Colon (tissue), 2 donors: ENCODE results near the gene TTYH1.
"Not testable (repeated sequence)": the region's sequence is repeated elsewhere in the genome, so short reads cannot be mapped to it uniquely, and the experiment has no call there.

ENCODE experiments used
- FAIRE-seq: peaks from 2 replicates; lab custom pipeline; 2012; peaks lifted over from hg19 to GRCh38; lab: Jason Lieb, UNC
- donor health status: control.
- donor health status: control.

The TTYH1 gene

DNA sequence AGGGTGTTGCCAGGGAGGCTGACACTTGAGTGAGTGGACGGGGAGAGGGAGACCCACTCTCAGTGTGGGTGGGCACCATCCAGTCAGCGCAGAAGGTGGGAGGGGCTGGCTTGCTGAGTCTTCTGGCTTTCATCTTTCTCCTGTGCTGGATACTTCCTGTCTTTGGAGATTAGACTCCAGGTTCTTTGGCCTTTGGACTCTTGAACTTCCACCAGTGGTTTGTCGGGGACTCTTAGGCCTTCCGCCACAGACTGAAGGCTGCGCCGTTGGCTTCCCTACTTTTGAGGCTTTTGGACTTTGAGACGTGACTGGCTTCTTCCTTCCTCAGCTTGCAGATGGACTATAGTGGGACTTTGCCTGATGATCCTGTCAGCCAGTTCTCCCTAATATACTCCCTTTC is 29.5 kb downstream of the TTYH1 start:
- FAIRE-seq = no peak

DNA sequence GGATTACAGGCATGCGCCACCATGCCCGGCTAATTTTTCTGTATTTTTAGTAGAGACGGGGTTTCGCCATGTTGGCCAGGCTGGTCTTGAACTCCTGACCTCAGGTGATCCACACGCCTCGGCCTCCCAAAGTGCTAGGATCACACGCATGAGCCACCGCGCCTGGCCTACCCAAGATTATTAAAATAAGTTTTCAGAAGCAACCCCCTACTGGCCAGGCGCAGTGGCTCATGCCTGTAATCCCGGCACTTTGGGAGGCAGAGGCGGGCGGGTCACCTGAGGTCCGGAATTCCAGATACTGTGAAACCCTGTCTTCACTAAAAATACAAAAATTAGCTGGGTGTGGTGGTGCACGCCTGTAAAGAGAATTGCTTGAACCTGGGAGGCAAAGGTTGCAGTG is 31.1 kb downstream of the TTYH1 start:
- not testable (repeated sequence) for FAIRE-seq

DNA sequence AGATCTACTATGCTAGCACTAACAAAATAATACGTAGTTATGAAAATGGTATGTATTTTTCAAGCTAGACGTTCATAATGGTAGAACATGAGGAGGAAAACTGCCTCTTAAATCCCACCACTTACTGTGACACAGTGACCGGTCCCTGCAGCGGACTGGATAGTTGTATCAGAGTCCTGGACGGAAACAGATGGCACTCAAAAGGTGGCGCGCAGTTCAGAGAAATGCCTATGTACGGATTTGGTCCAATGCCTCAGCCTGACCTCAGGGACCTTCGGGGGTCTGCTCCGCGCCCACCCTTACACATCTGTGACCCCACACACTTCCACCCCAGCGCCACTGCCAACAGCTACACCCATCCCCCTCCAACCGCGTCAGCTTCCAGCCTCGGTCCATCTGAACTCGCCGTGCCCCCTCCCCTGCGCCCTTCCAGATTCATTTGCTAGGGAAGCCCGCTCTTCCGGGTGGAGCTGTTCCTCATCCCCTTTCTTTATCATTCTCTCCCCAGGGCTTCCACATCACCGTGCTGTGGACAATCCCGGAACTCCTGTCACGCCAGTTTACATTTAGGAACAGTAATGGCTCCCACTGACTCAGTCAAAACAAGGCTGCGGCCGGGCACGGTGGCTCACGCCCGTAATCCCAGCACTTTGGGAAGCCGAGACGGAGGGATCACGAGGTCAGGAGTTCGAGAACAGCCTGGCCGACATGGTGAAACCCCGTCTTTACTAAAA is 32.9 kb downstream of the TTYH1 start:
- no peak for FAIRE-seq

DNA sequence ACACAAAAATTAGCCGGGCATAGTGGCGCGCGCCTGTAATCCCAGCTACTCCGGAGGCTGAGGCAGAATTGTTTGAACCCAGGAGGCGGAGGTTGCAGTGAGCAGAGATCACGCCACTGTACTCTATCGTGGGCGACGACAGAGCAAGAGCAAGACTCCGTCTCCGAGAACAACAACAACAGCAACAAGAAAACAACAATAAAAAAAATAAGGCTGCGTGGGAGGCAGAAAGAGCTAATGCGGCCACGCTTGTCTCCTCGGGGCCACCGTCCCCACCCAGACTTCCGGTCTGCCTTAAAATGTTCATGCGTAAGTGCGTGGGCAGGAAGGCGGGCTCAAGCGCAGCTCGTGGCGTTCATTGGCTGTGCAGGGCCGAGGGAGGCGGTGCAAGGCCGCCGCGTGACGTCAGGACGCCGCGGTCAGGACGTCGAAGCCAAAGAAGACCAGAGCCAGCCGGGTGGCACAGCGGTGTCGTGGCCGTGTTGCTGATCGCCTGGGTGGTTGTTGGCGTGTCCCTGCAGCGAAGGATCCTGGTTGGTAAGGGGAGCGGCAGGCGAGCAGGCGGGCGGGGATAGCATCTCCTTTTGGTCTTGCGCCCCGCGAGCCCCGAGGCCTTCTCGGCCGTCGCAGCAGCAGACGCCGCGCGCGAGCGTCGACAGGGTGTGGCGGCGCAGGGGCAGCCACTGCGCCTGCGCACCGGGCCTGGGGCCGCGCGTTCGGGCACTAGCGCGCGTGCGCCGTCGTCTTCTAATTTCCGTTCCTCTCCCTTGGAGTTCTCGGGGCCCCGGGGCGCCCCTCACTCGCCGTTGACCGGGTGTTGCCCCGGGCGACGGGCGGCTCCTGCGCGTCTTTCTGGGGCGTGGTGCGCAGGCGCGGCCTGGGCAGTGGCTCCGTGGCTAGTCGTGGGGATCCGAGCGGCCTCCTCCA is 33.8 kb downstream of the TTYH1 start, which contains the start of gene LENG8:
TSS of gene LENG8 (plus strand) at position 426 of the 927 bp plus-strand sequence. CDS start 2,146 bp downstream, outside the sequence.
- no peak for FAIRE-seq

DNA sequence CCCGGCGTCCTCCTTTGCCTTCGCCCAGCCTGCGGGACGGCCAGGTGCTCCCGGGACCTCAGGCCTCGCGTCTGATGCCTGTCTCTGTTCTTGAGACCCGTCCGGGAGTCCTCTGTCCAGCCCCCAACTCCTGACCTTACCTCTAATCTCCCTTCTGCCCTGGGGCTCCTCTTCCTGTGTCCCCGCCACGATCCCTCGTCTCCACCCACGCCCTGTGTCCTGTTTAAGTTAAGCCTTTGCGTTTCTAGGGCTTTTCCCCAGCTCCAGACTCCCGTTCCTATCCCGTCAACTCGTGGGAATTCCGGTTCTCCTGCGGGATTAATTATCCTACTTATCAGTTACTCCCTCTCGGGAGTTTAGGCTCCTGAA is 34.4 kb downstream of the TTYH1 start:
- no peak for FAIRE-seq

DNA sequence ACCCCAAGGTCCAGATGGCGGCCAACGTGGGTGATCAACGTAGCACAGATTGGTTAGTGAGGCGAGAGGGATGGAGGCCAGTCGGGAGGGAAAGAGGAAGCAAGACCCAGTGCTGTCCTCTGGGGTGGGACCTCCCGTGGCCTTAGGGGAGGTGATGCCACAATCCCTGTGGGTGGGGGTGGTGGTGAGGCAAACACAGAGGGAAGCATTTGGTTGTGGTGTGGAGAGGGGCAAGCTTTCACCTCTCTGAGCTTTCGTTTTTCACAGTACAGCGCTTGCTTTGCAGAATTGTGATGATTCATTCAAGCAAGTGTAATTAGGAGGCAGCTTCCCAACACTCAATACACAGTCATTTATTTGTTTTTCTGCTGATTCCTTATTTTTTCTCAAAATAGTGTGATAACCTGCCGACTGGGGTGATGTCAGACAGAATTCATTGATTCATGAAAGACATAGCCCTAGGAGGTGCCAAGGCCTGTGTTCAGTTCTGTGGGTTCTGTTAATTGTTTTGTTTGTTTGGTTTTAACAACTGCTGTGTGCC is 36.1 kb downstream of the TTYH1 start:
- no peak for FAIRE-seq

DNA sequence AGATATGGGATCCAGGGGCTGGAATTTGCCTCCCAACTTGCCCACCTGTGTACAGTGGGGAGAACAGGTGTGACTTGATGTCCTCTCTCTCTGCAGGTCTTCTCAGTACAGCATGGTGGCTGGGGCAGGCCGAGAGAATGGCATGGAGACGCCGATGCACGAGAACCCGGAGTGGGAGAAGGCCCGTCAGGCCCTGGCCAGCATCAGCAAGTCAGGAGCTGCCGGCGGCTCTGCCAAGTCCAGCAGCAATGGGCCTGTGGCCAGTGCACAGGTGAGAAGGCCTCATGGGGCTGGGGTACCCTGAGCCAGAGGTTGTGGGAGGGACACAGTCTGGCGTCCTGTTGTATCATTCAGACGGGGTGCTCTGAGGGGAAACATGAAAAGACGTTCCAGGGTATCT is 36.7 kb downstream of the TTYH1 start:
- no peak for FAIRE-seq

DNA sequence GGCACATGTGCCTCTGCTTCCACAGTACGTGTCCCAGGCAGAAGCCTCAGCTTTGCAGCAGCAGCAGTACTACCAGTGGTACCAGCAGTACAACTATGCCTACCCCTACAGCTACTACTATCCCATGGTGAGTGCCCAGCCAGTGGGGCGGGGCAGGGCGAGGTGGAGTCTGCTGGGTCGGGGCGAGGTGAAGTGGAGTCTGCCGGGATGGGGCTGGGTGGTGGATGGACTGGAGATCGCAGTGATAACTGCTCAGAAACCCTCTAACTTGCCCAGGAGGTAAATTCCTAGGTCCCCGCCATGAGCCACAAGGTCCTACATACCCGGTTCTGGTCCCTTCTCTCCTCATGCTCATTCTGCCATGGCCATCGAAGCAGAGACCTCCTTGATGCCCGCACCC is 37.4 kb downstream of the TTYH1 start:
- FAIRE-seq = no peak

DNA sequence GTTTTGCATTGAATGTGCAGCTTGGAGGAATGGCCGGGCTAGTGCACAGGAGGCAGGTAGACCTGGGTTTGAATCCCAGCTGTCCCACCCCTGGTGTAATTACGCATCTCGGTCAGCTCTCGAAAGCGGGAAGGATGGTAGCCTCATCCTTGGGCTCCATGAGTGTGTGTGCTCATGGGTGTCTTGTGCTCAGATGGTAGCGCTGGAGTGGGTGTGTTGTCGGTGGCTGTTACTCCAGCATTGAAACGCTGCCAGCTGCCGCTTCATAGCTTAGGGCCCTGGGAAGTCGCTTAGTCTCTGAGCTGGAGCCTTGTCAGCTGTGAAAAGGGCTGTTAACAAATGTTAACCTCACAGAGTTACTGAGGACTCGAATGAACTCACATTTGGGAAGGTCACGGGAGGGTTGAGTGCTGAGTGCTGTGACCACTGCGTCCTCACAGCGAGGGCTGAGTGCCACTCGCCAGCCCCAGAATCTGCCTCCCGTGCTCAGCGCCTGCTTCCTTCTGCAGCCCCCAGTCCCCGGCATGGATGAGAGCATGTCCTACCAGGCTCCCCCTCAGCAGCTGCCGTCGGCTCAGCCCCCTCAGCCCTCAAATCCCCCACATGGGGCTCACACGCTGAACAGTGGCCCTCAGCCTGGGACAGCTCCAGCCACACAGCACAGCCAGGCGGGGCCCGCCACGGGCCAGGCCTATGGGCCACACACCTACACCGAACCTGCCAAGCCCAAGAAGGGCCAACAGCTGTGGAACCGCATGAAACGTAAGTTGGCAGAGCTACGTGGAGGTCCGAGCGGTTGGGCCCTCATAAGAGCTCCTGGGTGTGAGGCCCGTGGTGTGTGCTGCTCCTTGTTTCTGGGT is 38.9 kb downstream of the TTYH1 start:
- FAIRE-seq = no peak

DNA sequence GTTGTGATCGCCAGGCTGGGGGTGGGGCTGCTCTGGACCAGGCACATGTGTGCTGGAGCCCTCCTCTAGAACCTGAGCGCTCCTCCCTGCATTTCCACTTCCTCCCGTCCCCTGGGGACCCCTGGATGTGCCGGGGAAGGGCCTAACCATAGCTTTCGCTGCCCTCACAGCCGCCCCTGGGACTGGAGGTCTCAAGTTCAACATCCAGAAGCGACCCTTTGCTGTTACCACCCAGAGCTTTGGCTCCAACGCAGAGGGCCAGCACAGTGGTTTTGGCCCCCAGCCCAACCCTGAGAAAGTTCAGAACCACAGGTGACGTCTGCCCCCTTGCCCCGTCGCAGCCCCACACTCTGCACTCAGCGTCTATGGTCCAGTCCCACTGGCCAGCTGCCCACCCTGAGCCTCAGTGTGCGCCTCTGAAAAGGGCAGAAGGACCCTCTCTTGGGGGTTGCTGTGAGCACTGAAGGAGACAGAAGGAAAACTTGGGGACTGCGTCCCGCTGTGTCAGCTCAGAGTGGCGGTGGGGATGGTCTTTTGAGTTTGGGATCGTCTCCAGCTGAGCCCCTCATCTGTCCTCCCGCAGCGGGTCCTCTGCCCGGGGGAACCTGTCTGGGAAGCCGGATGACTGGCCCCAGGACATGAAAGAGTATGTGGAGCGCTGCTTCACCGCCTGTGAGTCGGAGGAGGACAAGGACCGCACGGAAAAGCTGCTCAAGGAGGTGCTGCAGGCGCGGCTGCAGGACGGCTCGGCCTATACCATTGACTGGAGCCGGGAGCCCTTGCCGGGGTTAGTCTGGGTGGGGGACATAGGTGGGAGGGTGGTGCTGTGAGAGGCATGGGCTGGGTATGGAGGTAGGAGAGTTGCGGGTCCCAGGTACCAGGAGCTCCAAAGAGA is 39.8 kb downstream of the TTYH1 start:
- FAIRE-seq = no peak

DNA sequence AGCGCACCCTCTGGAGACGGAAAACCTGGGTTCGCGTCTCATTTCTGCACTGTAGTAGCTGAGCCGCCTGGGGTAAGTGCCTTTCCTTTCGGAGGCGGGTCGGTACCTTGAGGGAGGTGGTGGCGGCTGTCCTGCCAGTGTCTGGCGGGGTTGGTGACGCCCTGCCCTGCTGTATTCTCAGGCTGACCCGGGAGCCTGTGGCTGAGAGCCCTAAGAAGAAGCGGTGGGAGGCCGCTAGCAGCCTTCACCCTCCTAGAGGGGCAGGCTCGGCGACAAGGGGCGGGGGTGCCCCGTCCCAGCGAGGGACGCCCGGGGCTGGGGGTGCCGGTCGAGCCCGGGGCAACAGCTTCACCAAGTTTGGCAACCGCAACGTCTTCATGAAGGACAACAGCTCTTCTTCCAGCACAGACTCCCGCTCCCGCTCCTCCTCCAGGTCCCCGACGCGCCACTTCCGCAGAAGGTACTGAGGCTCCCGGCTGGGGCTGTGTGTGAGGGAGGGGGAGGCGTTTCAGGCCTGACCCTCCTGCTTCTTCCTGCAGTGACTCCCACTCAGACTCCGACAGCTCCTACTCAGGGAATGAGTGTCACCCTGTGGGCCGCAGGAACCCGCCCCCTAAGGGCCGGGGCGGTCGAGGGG is 40.6 kb downstream of the TTYH1 start:
- FAIRE-seq = no peak

DNA sequence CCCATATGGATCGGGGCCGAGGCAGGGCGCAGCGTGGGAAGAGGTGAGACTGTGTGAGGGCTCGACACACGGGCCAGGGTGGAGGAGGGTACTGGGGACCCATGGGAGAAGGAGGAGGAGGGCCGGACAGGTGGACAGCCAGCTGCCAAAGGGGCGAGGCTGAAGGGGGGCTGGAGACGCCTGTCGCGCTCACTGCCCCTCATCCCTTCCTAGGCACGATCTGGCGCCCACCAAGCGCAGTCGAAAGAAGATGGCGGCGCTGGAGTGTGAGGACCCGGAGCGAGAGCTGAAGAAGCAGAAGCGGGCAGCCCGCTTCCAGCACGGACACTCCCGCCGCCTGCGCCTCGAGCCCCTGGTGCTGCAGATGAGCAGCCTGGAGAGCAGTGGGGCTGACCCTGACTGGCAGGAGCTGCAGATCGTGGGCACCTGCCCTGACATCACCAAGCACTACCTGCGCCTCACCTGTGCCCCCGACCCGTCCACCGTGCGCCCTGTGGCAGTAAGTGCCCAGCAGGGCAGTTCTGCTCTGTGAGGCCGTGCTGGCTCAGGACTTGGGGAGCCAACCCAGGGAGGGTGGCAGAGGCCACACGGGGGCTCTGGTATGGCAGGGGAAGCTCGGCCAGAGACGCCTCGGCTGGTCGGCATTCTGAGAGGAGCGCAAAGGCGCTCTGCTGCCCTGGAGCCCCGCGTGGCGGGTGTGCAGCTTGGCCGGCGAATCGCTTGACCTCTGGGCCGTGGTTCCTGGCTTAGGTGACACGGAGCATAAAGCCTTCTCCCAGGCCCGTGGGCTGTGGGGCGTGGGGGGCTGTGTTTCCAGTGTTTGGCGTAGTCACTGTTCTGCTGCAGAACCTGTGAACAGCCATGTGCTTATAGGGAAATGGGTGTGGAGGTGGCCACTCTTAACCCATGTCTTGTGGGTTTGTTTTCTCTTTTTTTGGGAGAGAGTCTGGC is 41.4 kb downstream of the TTYH1 start:
- FAIRE-seq = no peak

DNA sequence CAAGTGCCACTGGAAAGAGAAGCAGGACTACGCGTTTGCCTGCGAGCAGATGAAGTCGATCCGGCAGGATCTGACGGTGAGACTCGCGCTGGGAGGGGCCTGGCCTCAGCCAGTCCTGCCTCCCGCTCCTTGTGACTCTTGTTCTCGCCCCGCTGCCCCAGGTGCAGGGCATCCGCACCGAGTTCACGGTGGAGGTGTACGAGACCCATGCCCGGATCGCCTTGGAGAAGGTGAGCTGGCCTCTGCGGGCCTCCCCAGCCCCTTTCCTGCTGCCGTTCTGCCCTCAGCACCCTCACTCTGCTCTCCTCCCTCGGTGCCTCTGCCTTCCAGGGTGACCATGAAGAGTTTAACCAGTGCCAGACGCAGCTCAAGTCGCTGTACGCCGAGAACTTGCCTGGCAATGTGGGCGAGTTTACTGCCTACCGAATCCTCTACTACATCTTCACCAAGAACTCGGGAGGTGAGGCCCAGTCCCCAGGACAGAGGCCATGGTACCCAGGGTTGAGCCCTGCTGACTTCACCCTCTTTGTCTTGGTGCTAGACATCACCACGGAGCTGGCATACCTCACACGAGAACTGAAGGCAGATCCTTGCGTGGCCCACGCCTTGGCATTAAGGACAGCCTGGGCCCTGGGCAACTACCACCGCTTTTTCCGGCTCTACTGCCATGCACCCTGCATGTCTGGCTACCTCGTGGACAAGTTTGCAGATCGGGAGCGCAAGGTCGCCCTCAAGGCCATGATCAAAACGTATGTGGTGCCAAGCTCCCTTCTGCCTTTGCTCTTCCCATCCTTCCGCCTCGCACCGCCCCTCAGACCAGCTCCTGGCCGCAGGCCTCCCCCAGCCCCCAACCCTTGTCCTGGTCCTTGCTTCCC is 42.7 kb downstream of the TTYH1 start:
- FAIRE-seq = no peak

DNA sequence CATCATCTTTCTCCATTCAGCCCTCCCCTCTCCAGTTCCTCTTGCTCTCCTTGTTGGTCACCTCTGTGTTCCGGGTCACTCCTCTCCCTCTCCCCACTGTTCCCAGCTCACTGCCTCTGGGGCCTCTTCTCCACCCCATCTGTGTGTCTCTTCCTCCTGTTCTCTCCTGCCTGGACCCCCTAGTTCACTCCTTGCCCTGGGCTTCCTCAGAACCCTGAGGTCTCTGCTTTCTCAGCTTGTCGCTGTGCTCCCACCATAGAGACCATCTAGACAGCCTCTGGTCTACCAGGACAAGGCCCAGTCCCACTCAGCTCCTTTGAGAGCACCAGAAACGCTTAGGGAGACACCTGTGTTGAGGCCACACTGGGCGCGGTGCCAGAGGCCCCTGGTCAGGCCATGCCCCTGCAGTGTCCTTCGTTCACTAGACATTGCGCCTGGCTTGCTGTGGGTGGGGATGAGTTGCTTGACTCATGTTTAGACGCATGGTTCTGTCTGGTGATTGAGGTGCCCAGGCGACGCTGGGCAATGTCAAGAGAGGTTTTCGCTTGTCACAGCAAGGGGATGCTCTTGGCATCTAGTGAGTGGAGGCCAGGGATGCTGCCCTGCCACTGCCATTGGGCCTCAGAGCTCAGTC is 43.5 kb downstream of the TTYH1 start:
- FAIRE-seq = no peak

DNA sequence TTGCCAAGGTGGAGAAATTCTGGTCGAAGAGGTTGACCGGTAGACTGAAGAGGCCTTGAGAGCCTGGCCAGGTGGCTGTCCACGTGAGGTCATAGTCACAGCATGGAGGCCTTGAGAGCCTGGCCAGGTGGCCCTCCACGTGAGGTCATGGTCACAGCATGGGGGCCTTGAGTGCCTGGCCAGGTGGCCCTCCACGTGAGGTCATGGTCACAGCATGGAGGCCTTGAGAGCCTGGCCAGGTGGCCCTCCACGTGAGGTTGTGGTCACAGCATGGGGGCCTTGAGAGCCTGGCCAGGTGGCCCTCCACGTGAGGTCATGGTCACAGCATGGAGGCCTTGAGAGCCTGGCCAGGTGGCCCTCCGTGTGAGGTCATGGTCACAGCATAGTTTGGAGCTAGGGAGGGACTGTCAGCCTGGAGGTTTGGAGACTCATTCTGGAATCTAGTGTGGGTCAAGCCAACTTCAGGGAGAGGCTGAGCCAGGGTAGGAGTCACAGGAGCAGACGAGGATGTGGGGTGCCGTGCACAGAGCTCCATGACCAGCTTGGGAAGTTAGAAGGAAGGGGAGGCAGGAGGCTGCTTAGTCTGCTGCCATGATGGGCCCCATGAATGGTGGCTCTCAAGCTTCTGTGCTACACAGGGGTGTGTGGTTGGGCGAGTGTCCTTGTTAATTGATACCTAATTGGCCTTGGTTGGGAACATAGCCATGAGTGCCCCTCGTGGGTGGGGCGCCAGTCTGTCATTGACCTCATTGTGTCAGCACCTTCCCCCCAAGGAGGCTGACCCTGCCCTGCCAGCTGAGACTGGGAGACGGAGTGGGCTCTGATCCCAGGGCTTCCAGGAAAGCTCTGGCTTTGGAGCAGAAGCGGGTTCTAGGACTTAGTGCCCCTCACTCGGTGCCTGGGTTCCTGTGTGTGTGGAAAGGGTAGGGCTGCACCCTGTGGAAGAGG is 44.3 kb downstream of the TTYH1 start:
- no peak for FAIRE-seq

DNA sequence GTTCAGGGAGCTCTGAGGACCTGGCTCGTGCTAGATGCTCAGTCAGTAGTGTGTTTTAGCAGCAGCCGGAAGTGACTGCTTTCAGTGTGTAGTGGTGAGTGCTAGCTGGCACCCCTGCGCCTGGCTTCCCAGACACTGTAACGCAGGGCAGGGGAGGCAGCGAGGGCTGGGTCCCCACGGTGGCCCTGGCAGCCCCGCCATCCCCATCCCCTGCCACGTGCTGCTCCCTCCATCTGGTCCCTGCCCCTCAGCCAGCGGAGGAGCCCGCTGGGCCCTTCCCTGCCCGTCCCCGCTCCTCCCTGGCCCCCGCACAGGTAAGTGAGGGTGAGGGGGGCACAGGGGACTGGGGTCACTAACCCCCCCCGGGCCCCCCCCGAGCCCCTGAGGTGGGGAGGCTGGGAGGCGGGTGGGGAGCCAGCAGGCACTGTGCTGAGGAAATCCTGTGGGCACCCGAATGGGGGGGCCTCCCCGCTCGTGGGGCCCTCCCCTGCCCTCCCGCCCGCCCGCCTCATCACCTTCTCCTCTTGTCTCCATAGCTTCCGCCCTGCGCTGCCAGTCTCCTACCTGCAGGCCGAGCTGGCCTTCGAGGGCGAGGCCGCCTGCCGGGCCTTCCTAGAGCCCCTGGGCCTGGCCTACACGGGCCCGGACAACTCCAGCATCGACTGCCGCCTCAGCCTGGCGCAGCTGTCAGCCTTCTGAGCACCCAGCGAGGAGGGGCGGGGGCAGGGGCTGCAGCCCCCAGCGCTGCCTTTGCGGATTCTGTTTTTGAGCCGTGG is 45.2 kb downstream of the TTYH1 start:
- no peak for FAIRE-seq
